22Rv1 (cell line): ENCODE measurements around the gene NFATC1.

Experiments used
- H3K27ac ChIP-seq: fragments of 450-650 bp; 2 replicates; pipeline ENCODE4 v1.5.1; 2017
- CTCF ChIP-seq: fragments of 450-650 bp; IDR thresholded peaks from 2 replicates; pipeline ENCODE4 v1.5.1; 2017; ENCODE audit warnings: mild to moderate bottlenecking
- ZFX ChIP-seq: fragments of 450-650 bp; IDR thresholded peaks from 2 replicates; pipeline ENCODE4 v1.6.1; 2017; ENCODE audit warnings: antibody characterized with exemption, borderline replicate concordance

NFATC1 gene

GRCh38 chr18:79377187-79377891 lies 18.4 kb upstream of the NFATC1 start:
- no peak overlapping the region for H3K27ac ChIP-seq
- TF ChIP-seq ZFX = no peak
- no peak for TF ChIP-seq CTCF

DNA sequence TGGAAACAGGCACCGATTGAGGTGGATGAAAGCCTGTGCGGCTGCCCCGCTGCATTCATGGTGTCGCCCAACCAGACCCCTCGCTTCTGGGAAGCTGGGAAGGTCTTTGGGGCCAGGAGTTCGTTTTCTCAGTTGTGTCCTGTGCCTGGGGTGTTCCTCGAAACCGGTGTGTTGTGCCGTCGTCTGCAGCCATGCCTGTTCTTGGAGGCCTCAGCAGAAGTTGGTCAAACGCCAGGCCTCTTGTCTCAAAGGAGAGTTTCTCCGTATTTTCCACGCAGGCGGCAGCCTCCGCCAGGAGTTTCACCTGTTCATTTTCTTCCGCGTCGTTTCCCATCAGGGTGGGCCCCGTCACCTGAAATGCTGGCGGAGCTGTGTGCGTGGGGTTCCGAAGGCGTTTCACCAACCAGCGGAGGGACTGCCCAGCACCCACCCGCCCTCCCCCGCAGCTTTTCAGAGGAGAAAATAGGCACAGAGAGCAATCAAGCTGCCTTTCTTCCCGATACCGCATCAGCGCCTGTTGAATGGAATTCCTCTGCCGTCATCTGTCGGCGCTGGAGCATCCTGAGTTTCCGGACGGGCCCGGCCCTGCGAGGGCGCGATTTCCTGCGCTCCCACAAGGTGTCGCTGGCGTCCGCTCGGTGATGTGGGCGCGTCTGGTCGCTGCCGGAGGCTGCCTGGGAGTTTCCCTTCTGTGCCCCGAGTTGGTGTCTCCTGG lies 17.0 kb upstream of the NFATC1 start:
- no peak overlapping the region for H3K27ac ChIP-seq
- TF ChIP-seq CTCF = peak; percentile 77
- no peak for TF ChIP-seq ZFX

- TF ChIP-seq CTCF (peak; percentile 46), ZFX (no peak)
- H3K27ac ChIP-seq = no peak overlapping the region
Observed at GRCh38 chr18:79379251-79379905, 16.4 kb upstream of the NFATC1 start.

DNA sequence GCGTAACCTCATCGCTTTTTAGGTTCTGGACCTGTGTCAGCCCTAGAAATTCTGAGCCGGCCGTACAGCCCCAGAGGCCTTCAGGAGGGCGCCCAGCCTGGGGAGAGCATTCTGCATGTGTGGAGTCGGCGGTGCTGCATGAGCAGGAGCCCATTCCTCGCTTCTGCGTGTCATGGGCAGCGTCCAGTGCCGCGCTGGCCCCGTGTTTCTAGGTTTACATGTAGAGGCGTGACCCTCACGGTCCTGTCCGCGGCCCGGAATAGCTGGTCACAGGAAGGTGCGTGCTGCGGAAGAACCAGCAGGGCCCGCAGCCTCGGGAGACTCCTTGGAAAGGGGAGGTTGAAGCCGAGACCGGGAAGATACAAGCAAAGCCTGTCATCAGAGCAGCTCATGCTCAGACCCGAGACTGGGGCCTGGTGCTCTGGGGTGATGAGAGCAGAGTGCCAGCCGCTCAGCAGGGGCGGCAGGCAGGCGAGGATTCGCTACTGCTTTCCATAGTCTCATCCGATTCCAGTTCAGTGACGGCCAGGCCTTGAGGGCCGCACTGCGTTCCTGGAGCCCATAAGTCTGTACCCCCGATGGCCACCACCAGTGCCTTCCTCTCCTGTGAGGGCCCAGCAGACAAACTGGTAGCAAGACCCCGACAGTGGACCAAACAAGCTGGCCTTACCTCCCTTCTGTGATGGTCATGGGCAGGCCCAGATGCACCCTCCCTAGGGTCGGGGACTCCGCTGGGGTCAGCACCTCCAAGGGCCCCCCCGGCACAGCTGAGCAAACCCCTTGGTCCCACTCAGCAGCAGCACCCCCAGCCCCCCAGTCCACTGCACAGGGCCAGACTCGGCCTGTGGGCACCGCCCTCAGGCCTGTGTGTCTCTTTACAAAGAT lies 15.6 kb upstream of the NFATC1 start:
- H3K27ac ChIP-seq = no peak overlapping the region
- no peak for TF ChIP-seq ZFX
- no peak for TF ChIP-seq CTCF

GRCh38 chr18:79380816-79381806 lies 14.6 kb upstream of the NFATC1 start:
- no peak overlapping the region for H3K27ac ChIP-seq
- TF ChIP-seq ZFX (no peak), CTCF (peak; percentile 83)

DNA sequence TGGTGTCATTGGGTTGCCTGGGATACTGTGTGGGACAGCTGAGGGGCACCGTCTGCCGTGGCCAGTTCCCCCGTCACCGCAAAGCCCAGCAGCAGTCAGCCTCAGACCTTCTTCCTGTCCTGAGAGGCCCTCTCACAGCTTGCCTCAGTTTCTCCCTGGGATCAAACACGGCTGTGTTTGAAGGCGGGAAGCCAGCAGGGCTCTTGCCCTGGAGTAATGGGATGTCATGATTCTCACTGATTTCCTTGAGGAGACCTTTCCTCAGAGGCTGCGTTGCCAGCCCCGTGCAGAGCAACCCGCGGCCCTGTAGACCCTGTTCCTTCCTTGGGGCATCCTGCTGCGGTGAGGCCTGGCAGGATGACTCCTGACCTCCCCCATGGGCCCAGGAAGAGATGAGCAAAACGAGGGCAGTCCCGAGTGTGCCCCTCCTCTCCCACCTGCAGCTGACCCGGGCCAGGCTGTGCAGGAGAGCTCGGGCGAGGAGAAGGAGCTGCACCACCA lies 13.9 kb upstream of the NFATC1 start:
- TF ChIP-seq ZFX (no peak), CTCF (no peak)
- H3K27ac ChIP-seq = no peak overlapping the region
